ENCODE measurements around the gene PDE4A. TPM values are rescaled to one million over a fixed set of nuclear protein-coding genes. Genes with fewer than 3 reads are reported as not detected.

Gene PDE4A
- total RNA-seq, 1 donor = 7.0 TPM

- no peak for TF ChIP-seq CTCF (IDR thresholded peaks at IDR 0.05; ENCODE audit: insufficient read depth, low read length)
- no peak overlapping the region for H3K4me3 ChIP-seq (ENCODE audit: low read depth, low read length)
- no peak for DNase-seq (ENCODE audit: low read depth)
These were observed 47.8 kb downstream of the PDE4A start for GRCh38 chr19:10468133-10468532.

- H3K4me3 ChIP-seq (ENCODE audit: low read depth, low read length) = no peak overlapping the region
- peak; percentile 58 for DNase-seq (ENCODE audit: low read depth)
- TF ChIP-seq CTCF (IDR thresholded peaks at IDR 0.05; ENCODE audit: insufficient read depth, low read length) = peak; percentile 42
These were observed 51.6 kb downstream of the PDE4A start for GRCh38 chr19:10471909-10472308.

GRCh38 chr19:10473192-10473591 is 52.9 kb downstream of the PDE4A start:
- no peak for TF ChIP-seq CTCF (IDR thresholded peaks at IDR 0.05; ENCODE audit: insufficient read depth, low read length)
- no peak overlapping the region for H3K4me3 ChIP-seq (ENCODE audit: low read depth, low read length)
- DNase-seq (ENCODE audit: low read depth) = peak; percentile 30

- no peak for DNase-seq (ENCODE audit: low read depth)
These were observed 54.7 kb downstream of the PDE4A start for GRCh38 chr19:10474962-10475451.

GRCh38 chr19:10478476-10478875 is 58.1 kb downstream of the PDE4A start:
- DNase-seq (ENCODE audit: low read depth) = peak; percentile 62
- TF ChIP-seq CTCF (IDR thresholded peaks at IDR 0.05; ENCODE audit: insufficient read depth, low read length) = no peak
- H3K4me3 ChIP-seq (ENCODE audit: low read depth, low read length) = peak overlapping the region; percentile 14

More at GRCh38 chr19:10474962-10475451, 54.7 kb downstream of the PDE4A start:
- TF ChIP-seq CTCF (IDR thresholded peaks at IDR 0.05; ENCODE audit: insufficient read depth, low read length) = no peak
- no peak overlapping the region for H3K4me3 ChIP-seq (ENCODE audit: low read depth, low read length)

- peak; percentile 50 for TF ChIP-seq CTCF (IDR thresholded peaks at IDR 0.05; ENCODE audit: insufficient read depth, low read length)
- H3K4me3 ChIP-seq (ENCODE audit: low read depth, low read length) = peak overlapping the region; percentile 61
- DNase-seq (ENCODE audit: low read depth) = peak; percentile 89
These were observed 58.6 kb downstream of the PDE4A start for GRCh38 chr19:10478903-10479384.

GRCh38 chr19:10486551-10486950 is 66.2 kb downstream of the PDE4A start:
- DNase-seq (ENCODE audit: low read depth) = no peak
- no peak for TF ChIP-seq CTCF (IDR thresholded peaks at IDR 0.05; ENCODE audit: insufficient read depth, low read length)
- no peak overlapping the region for H3K4me3 ChIP-seq (ENCODE audit: low read depth, low read length)

All from fibroblast of the aortic adventitia (primary cell).